OCI-LY1 (cell line): ENCODE results near the gene FN3K.

Source experiments
- H2AFZ ChIP-seq: fragments of 200-600 bp; sonication (generic), shearing (Covaris generic); 2 replicates; pipeline ENCODE4 v1.6.0; 2014; ENCODE audit warnings: antibody characterized with exemption, mild to moderate bottlenecking, low read length
- H3F3A ChIP-seq: fragments of 200-600 bp; sonication (generic), shearing (Covaris generic); 2 replicates; pipeline ENCODE4 v1.6.0; 2014; ENCODE audit warnings: mild to moderate bottlenecking, antibody characterized with exemption, low read length, moderate library complexity; ENCODE audit not compliant: insufficient read depth
- H3K27ac ChIP-seq: fragments of 200-600 bp; sonication (generic); 2 replicates; pipeline ENCODE4 v1.5.1; 2014; ENCODE audit warnings: low read length, mixed run types, mild to moderate bottlenecking, low read depth; ENCODE audit not compliant: poor library complexity, severe bottlenecking
- H3K27me3 ChIP-seq: fragments of 200-600 bp; sonication (generic); 2 replicates; pipeline ENCODE4 v1.6.0; 2014; ENCODE audit warnings: antibody characterized with exemption, mild to moderate bottlenecking, low read length, moderate library complexity; ENCODE audit not compliant: insufficient read depth
- H3K36me3 ChIP-seq: fragments of 200-600 bp; sonication (generic); 2 replicates; pipeline ENCODE4 v1.6.1; 2014; ENCODE audit warnings: mild to moderate bottlenecking, antibody characterized with exemption, low read length, moderate library complexity, mixed read lengths; ENCODE audit not compliant: insufficient read depth
- H3K4me1 ChIP-seq: fragments of 200-600 bp; sonication (generic); 2 replicates; pipeline ENCODE4 v1.5.1; 2014; ENCODE audit warnings: mild to moderate bottlenecking, low read length, moderate library complexity; ENCODE audit not compliant: insufficient read depth, severe bottlenecking
- H3K4me2 ChIP-seq: fragments of 200-600 bp; sonication (generic), shearing (Covaris generic); 2 replicates; pipeline ENCODE4 v1.6.1; 2014; ENCODE audit warnings: low read length
- H3K4me3 ChIP-seq: fragments of 200-600 bp; sonication (generic); 2 replicates; pipeline ENCODE4 v1.5.1; 2014; ENCODE audit warnings: low read length, low read depth, mild to moderate bottlenecking, mixed read lengths; ENCODE audit not compliant: poor library complexity, severe bottlenecking
- H3K79me2 ChIP-seq: fragments of 200-600 bp; shearing (Covaris generic); 2 replicates; pipeline ENCODE4 v1.6.1; 2016; ENCODE audit warnings: mixed run types, low read length, mixed read lengths; ENCODE audit not compliant: insufficient read depth
- H3K9ac ChIP-seq: fragments of 200-600 bp; sonication (generic), shearing (Covaris generic); 2 replicates; pipeline ENCODE4 v1.6.1; 2014; ENCODE audit warnings: mild to moderate bottlenecking, low read length, mixed read lengths
- H3K9me2 ChIP-seq: fragments of 200-600 bp; sonication (generic), shearing (Covaris generic); 2 replicates; pipeline ENCODE4 v1.6.1; 2014; ENCODE audit warnings: low read depth, mild to moderate bottlenecking, low read length, mixed read lengths
- H3K9me3 ChIP-seq: fragments of 200-600 bp; shearing (Covaris generic); 2 replicates; pipeline ENCODE4 v1.6.1; 2014; ENCODE audit warnings: low read length, mixed read lengths
- H4K20me1 ChIP-seq: fragments of 200-600 bp; sonication (generic), shearing (Covaris generic); 2 replicates; pipeline ENCODE4 v1.6.0; 2016; ENCODE audit warnings: mild to moderate bottlenecking, low read length; ENCODE audit not compliant: insufficient read depth
- CTCF ChIP-seq: fragments of 200-600 bp; sonication (generic), shearing (Covaris generic); IDR thresholded peaks from 2 replicates; pipeline ENCODE4 v1.5.1; 2017; ENCODE audit warnings: mild to moderate bottlenecking, antibody characterized with exemption, low read length, moderate library complexity, mixed read lengths
- EZH2 ChIP-seq: fragments of 200-600 bp; sonication (generic), shearing (Covaris generic); IDR thresholded peaks from 2 replicates; pipeline ENCODE4 v1.8.0; 2017; ENCODE audit warnings: borderline replicate concordance, mixed run types, mild to moderate bottlenecking, antibody characterized with exemption, low read length, moderate library complexity, mixed read lengths

The FN3K gene

GRCh38 chr17:82750241-82750908 lies 15.0 kb downstream of the FN3K start:
- Histone ChIP-seq H3K9ac (no peak overlapping the region), H3K4me1 (peaks cover 21% of the 10 kb centered on the region), H3K9me2 (no peaks in the 10 kb centered on the region), H3K27me3 (no peaks in the 10 kb centered on the region), H3F3A (no peaks in the 10 kb centered on the region), H3K4me2 (no peak overlapping the region), H3K79me2 (no peaks in the 10 kb centered on the region; the same call in none of the 2 replicates), H2AFZ (no peak overlapping the region), H3K9me3 (0 out of 2 replicates have a peak, but pooled peaks cover 8% of the 10 kb centered on the region), H3K4me3 (no peak overlapping the region), H3K36me3 (no peaks in the 10 kb centered on the region), H4K20me1 (no peaks in the 10 kb centered on the region), H3K27ac (no peak overlapping the region)
- TF ChIP-seq EZH2 (no peak), CTCF (no peak)

- no peaks in the 10 kb centered on the region for H4K20me1 ChIP-seq
- H3K27ac ChIP-seq, result no peak overlapping the region
- no peak overlapping the region for H3K4me3 ChIP-seq
- H3F3A ChIP-seq, result no peaks in the 10 kb centered on the region
- TF ChIP-seq CTCF, result no peak
- TF ChIP-seq EZH2, result no peak
- H3K27me3 ChIP-seq, result no peaks in the 10 kb centered on the region
- H3K9me2 ChIP-seq, result no peaks in the 10 kb centered on the region
- no peaks in the 10 kb centered on the region; the same call in none of the 2 replicates for H3K79me2 ChIP-seq
- H3K4me2 ChIP-seq, result no peak overlapping the region
- peaks cover 4% of the 10 kb centered on the region; the same call in 1 of the 2 replicates for H3K36me3 ChIP-seq
- H3K9me3 ChIP-seq, result 0 out of 2 replicates have a peak, but pooled peaks cover 7% of the 10 kb centered on the region
- no peak overlapping the region for H2AFZ ChIP-seq
- H3K4me1 ChIP-seq, result peaks cover 21% of the 10 kb centered on the region
- no peak overlapping the region for H3K9ac ChIP-seq
These were observed 15.8 kb downstream of the FN3K start for GRCh38 chr17:82751171-82751570.

GRCh38 chr17:82751571-82752370 lies 16.4 kb downstream of the FN3K start, which contains the start of gene TBCD:
TSS of gene TBCD (plus strand) at chr17:82752065. CDS start at chr17:82752194, 129 bp downstream.
- H4K20me1 ChIP-seq, result no peaks in the 10 kb centered on the region
- H3K79me2 ChIP-seq, result no peaks in the 10 kb centered on the region; the same call in none of the 2 replicates
- H3K27ac ChIP-seq, result peak within 1 kb of the TSS; percentile 15
- H3K4me2 ChIP-seq, result peak within 1 kb of the TSS; percentile 98
- H3K9ac ChIP-seq, result peak within 1 kb of the TSS; percentile 87
- TF ChIP-seq EZH2, result no peak
- no peak within 1 kb of the TSS for H2AFZ ChIP-seq
- H3K27me3 ChIP-seq, result no peaks in the 10 kb centered on the region
- peak within 1 kb of the TSS; percentile 93 for H3K4me3 ChIP-seq
- H3K4me1 ChIP-seq, result peaks cover 21% of the 10 kb centered on the region
- peaks cover 6% of the 10 kb centered on the region; the same call in 1 of the 2 replicates for H3K36me3 ChIP-seq
- 0 out of 2 replicates have a peak, but pooled peaks cover 6% of the 10 kb centered on the region for H3K9me3 ChIP-seq
- no peaks in the 10 kb centered on the region for H3F3A ChIP-seq
- H3K9me2 ChIP-seq, result no peaks in the 10 kb centered on the region
